SK-N-SH (cell line): ENCODE data around the gene TRIM14. TPM values are rescaled to one million over a fixed set of nuclear protein-coding genes. Genes with fewer than 3 reads are reported as not detected.

ENCODE experiments used
- CTCF ChIA-PET: fragments of 300-600, 350-600 bp; formaldehyde crosslinking; extraction: SDS; loops from one replicate; lab custom pipeline; 2021; lab: Yijun Ruan, JAX
- POLR2A ChIA-PET: fragments of 350-600 bp; sonication (Branson Sonifier 250); formaldehyde crosslinking; extraction: SDS; loops from one replicate; lab custom pipeline; 2020; ENCODE audit warnings: antibody characterized with exemption, inconsistent platforms; lab: Yijun Ruan, JAX
- DNase-seq: peaks from one replicate; pipeline ENCODE4 v3.0.0; 2012
- H2AFZ ChIP-seq: fragments of 200-600 bp; sonication (generic); 2 replicates; pipeline ENCODE4 v1.8.1; 2016; ENCODE audit warnings: antibody characterized with exemption, mild to moderate bottlenecking, low read depth
- H3F3A ChIP-seq: fragments of 200-600 bp; sonication (generic); replicated peaks from 2 replicates; pipeline ENCODE3; 2016; ENCODE audit warnings: antibody characterized with exemption, mild to moderate bottlenecking; ENCODE audit not compliant: insufficient read depth
- H3K27ac ChIP-seq, 2 experiments: fragments of 200-500 bp in 1 of 2; fragments of 200-600 bp in 1 of 2; sonication (Bioruptor generic) in 1 of 2; sonication (generic), shearing (Covaris generic) in 1 of 2; 2 replicates each; pipeline versions ENCODE4 v1.5.1 to v1.6.1; 2014 to 2016; ENCODE audit warnings: low read depth in 2 of 2, inconsistent platforms in 1 of 2, low read length in 1 of 2, mild to moderate bottlenecking in 1 of 2, mixed read lengths in 1 of 2
- H3K27me3 ChIP-seq: fragments of 200-600 bp; sonication (generic), shearing (Covaris generic); 2 replicates; pipeline ENCODE4 v1.6.1; 2016; ENCODE audit warnings: mixed run types; ENCODE audit not compliant: insufficient read depth
- H3K36me3 ChIP-seq, 2 experiments: fragments of 200-500 bp in 1 of 2; fragments of 200-600 bp in 1 of 2; sonication (Bioruptor generic) in 1 of 2; sonication (generic) in 1 of 2; replicated peaks in 1 of 2; 2 replicates each; pipeline versions ENCODE3 to v1.5.1; 2014 to 2016; ENCODE audit warnings: low read length in 1 of 2, mild to moderate bottlenecking in 1 of 2; ENCODE audit not compliant: insufficient read depth in 2 of 2, control insufficient read depth in 1 of 2
- H3K4me1 ChIP-seq, 2 experiments: fragments of 200-500 bp in 1 of 2; fragments of 200-600 bp in 1 of 2; sonication (Bioruptor generic) in 1 of 2; sonication (generic), shearing (Covaris generic) in 1 of 2; 2 replicates each; pipeline versions ENCODE4 v1.5.1 to v1.6.1; 2014 to 2016; ENCODE audit warnings: low read depth in 1 of 2, low read length in 1 of 2, mixed run types in 1 of 2; ENCODE audit not compliant: insufficient read depth in 2 of 2, control insufficient read depth in 1 of 2
- H3K4me2 ChIP-seq: fragments of 200-600 bp; sonication (generic), shearing (Covaris generic); 2 replicates; pipeline ENCODE4 v1.6.1; 2017; ENCODE audit warnings: mixed run types
- H3K4me3 ChIP-seq, 2 experiments: fragments of 200-500 bp in 1 of 2; fragments of 200-600 bp in 1 of 2; sonication (Bioruptor generic) in 1 of 2; sonication (generic), shearing (Covaris generic) in 1 of 2; 2 replicates each; pipeline versions ENCODE4 v1.5.1 to v1.8.1; 2014 to 2016; ENCODE audit warnings: low read depth in 2 of 2, inconsistent platforms in 1 of 2, low read length in 1 of 2, mild to moderate bottlenecking in 1 of 2, mixed read lengths in 1 of 2, moderate library complexity in 1 of 2
- H3K79me2 ChIP-seq: fragments of 200-600 bp; sonication (generic); 2 replicates; pipeline ENCODE4 v1.8.1; 2017; ENCODE audit warnings: mild to moderate bottlenecking; ENCODE audit not compliant: insufficient read depth
- H3K9ac ChIP-seq: fragments of 200-600 bp; sonication (generic); 2 replicates; pipeline ENCODE4 v1.6.1; 2017; ENCODE audit warnings: mixed run types
- H3K9me2 ChIP-seq: fragments of 200-600 bp; sonication (generic); 2 replicates; pipeline ENCODE4 v1.6.1; 2017; ENCODE audit warnings: mixed run types
- H3K9me3 ChIP-seq: fragments of 200-600 bp; sonication (generic); 2 replicates; pipeline ENCODE4 v1.6.1; 2017; ENCODE audit warnings: mixed run types, mild to moderate bottlenecking, moderate library complexity
- H4K20me1 ChIP-seq: fragments of 200-600 bp; sonication (generic); 2 replicates; pipeline ENCODE4 v1.6.1; 2017; ENCODE audit warnings: mild to moderate bottlenecking, mixed run types; ENCODE audit not compliant: insufficient read depth
- CHD2 ChIP-seq: fragments of 150-350 bp; IDR thresholded peaks from 2 replicates; pipeline ENCODE4 v1.6.1; 2018; ENCODE audit warnings: low read length; ENCODE audit not compliant: partially characterized antibody
- EP300 ChIP-seq, 2 experiments: IDR thresholded peaks; 2 replicates each; pipeline versions ENCODE4 v1.4.0 to v1.6.1; 2012; ENCODE audit warnings: borderline replicate concordance in 1 of 2, low read depth in 1 of 2, low read length in 1 of 2
- EZH2phosphoT487 ChIP-seq: fragments of 200-600 bp; sonication (generic); IDR thresholded peaks from 2 replicates; pipeline ENCODE4 v1.6.1; 2017; ENCODE audit warnings: low read depth, mixed run types, mild to moderate bottlenecking, antibody characterized with exemption, moderate library complexity, borderline replicate concordance
- GATA2 ChIP-seq: sonication (generic); formaldehyde crosslinking; IDR thresholded peaks from 2 replicates; pipeline ENCODE4 v1.5.0; 2020; ENCODE audit warnings: mild to moderate bottlenecking, missing genetic modification reagents
- JUND ChIP-seq: IDR thresholded peaks from 2 replicates; pipeline ENCODE4 v1.4.0; 2012
- MEF2A ChIP-seq: IDR thresholded peaks from 2 replicates; pipeline ENCODE4 v1.4.0; 2012; ENCODE audit warnings: low read depth, borderline replicate concordance
- MXI1 ChIP-seq: IDR thresholded peaks from 2 replicates; pipeline ENCODE4 v1.6.1; 2012; ENCODE audit warnings: mild to moderate bottlenecking, low read depth, low read length, improper control_type of control experiment
- NRF1 ChIP-seq: IDR thresholded peaks from 2 replicates; pipeline ENCODE4 v1.6.1; 2012; ENCODE audit warnings: low read depth, mild to moderate bottlenecking, low read length
- RAD21 ChIP-seq: IDR thresholded peaks from 2 replicates; pipeline ENCODE4 v1.6.1; 2012; ENCODE audit warnings: mild to moderate bottlenecking, low read length
- RFX5 ChIP-seq: IDR thresholded peaks from 2 replicates; pipeline ENCODE4 v1.6.1; 2012; ENCODE audit warnings: mild to moderate bottlenecking, improper control_type of control experiment, low read length
- RXRA ChIP-seq: IDR thresholded peaks from 2 replicates; pipeline ENCODE4 v1.4.0; 2012; ENCODE audit warnings: low read depth, mild to moderate bottlenecking, borderline replicate concordance
- SMC3 ChIP-seq: IDR thresholded peaks from 2 replicates; pipeline ENCODE4 v1.6.1; 2012; ENCODE audit warnings: low read depth, low read length, improper control_type of control experiment
- TCF12 ChIP-seq: IDR thresholded peaks from 2 replicates; pipeline ENCODE4 v1.4.0; 2012
- USF1 ChIP-seq: IDR thresholded peaks from 2 replicates; pipeline ENCODE4 v1.4.0; 2012; ENCODE audit warnings: low read depth, borderline replicate concordance
- USF2 ChIP-seq: fragments of 150-350 bp; IDR thresholded peaks from 2 replicates; pipeline ENCODE4 v1.6.1; 2017; ENCODE audit warnings: antibody characterized with exemption, low read length, low read depth, borderline replicate concordance
- YY1 ChIP-seq: IDR thresholded peaks from 2 replicates; pipeline ENCODE4 v1.4.0; 2012; ENCODE audit warnings: low read depth, mild to moderate bottlenecking
- ZBTB33 ChIP-seq: IDR thresholded peaks from 2 replicates; pipeline ENCODE4 v1.4.0; 2012; ENCODE audit warnings: low read depth, borderline replicate concordance
- WGBS: methylation state at CpG from one replicate; pipeline ENCODE4 v1.1.6; 2017; ENCODE audit warnings: low lambda C conversion rate; 5-methylcytosine and 5-hydroxymethylcytosine counted together
- polyA plus RNA-seq, 3 experiments: library from polyadenylated mRNA; depleted of rRNA; stranded (reverse); fragments of >200 nt; gene quantifications; 2 replicates each; pipeline ENCODE4 v1.2.3, GENCODE V29; 2012
- TF ChIP-seq, protein P1 (sequence below): IDR thresholded peaks from 2 replicates; pipeline ENCODE4 v1.6.1; 2012; ENCODE audit warnings: mild to moderate bottlenecking, low read depth, low read length, moderate library complexity
- TF ChIP-seq, protein P2 (sequence below): IDR thresholded peaks from 2 replicates; pipeline ENCODE4; 2012

Gene TRIM14
- polyA plus RNA-seq, 1 of the 3 experiments (the other 2 are of a cell fraction): 15.3 TPM

GRCh38 chr9:98040212-98040611, 78.8 kb downstream of the TRIM14 start:
- H3K27me3 ChIP-seq: no peaks in the 10 kb centered on the region
- no peaks in the 10 kb centered on the region for H3K9me2 ChIP-seq
- no peak for DNase-seq
- H3K36me3 ChIP-seq: no peaks in the 10 kb centered on the region
- no peak overlapping the region for H3K9ac ChIP-seq
- H3K4me1 ChIP-seq: no peaks in the 10 kb centered on the region
- no peaks in the 10 kb centered on the region for H3K79me2 ChIP-seq
- no peak for TF ChIP-seq TCF12
- TF ChIP-seq, protein P1, sequence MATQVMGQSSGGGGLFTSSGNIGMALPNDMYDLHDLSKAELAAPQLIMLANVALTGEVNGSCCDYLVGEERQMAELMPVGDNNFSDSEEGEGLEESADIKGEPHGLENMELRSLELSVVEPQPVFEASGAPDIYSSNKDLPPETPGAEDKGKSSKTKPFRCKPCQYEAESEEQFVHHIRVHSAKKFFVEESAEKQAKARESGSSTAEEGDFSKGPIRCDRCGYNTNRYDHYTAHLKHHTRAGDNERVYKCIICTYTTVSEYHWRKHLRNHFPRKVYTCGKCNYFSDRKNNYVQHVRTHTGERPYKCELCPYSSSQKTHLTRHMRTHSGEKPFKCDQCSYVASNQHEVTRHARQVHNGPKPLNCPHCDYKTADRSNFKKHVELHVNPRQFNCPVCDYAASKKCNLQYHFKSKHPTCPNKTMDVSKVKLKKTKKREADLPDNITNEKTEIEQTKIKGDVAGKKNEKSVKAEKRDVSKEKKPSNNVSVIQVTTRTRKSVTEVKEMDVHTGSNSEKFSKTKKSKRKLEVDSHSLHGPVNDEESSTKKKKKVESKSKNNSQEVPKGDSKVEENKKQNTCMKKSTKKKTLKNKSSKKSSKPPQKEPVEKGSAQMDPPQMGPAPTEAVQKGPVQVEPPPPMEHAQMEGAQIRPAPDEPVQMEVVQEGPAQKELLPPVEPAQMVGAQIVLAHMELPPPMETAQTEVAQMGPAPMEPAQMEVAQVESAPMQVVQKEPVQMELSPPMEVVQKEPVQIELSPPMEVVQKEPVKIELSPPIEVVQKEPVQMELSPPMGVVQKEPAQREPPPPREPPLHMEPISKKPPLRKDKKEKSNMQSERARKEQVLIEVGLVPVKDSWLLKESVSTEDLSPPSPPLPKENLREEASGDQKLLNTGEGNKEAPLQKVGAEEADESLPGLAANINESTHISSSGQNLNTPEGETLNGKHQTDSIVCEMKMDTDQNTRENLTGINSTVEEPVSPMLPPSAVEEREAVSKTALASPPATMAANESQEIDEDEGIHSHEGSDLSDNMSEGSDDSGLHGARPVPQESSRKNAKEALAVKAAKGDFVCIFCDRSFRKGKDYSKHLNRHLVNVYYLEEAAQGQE: no peak
- no peak for TF ChIP-seq EP300 (IDR thresholded peaks at IDR 0.05; ENCODE audit: borderline replicate concordance in 1 of 2, low read depth in 1 of 2, low read length in 1 of 2)
- TF ChIP-seq, protein P2, sequence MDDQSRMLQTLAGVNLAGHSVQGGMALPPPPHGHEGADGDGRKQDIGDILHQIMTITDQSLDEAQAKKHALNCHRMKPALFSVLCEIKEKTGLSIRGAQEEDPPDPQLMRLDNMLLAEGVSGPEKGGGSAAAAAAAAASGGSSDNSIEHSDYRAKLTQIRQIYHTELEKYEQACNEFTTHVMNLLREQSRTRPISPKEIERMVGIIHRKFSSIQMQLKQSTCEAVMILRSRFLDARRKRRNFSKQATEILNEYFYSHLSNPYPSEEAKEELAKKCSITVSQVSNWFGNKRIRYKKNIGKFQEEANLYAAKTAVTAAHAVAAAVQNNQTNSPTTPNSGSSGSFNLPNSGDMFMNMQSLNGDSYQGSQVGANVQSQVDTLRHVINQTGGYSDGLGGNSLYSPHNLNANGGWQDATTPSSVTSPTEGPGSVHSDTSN: no peak
- no peak for TF ChIP-seq CHD2
- TF ChIP-seq ZBTB33: no peak
- TF ChIP-seq YY1: no peak
- CTCF ChIA-PET: interaction anchor here (1.1 to 9.5 kb wide), 2 partner anchors 10 to 118 kb away, joined by 3 to 96 read pairs; partner anchors contain the start of gene TRMO
- H3K9me3 ChIP-seq: no peaks in the 10 kb centered on the region
- no peak overlapping the region for H3K4me2 ChIP-seq
- 82% methylated on average over 6 of the region's 6 CpGs for WGBS
- H3K4me3 ChIP-seq: no peak overlapping the region
- H3F3A ChIP-seq: no peaks in the 10 kb centered on the region
- H3K27ac ChIP-seq: no peak overlapping the region
- no peaks in the 10 kb centered on the region for H4K20me1 ChIP-seq
- POLR2A ChIA-PET: no interaction called here
- H2AFZ ChIP-seq: no peak overlapping the region

DNA sequence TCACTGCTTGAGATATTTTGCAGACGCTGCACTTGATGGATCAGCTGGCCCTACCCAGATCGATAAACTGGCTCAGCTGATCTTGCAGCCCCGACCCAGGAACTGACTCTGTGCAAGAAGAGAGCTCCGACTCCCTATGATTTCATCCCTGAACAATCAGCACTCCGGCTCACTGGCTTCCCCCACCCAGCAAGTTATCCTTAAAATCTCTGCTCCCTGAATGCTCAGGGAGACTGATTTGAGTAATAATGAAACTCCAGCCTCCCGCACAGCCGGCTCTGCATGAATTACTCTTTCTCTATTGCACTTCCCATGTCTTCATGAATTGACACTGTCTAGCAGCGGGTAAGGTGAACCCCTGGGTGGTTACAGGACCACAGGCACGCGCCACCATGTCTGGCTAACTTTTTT, 79.4 kb downstream of the TRIM14 start:
- WGBS: 71% methylated on average over 8 of the region's 10 CpGs
- no peak overlapping the region for H3K4me3 ChIP-seq
- H3K9me2 ChIP-seq: no peaks in the 10 kb centered on the region
- no peaks in the 10 kb centered on the region for H3K79me2 ChIP-seq
- H3K27ac ChIP-seq: no peak overlapping the region
- H4K20me1 ChIP-seq: no peaks in the 10 kb centered on the region
- H3K4me2 ChIP-seq: no peak overlapping the region
- H2AFZ ChIP-seq: no peak overlapping the region
- no peak for DNase-seq
- no peaks in the 10 kb centered on the region for H3F3A ChIP-seq
- H3K27me3 ChIP-seq: no peaks in the 10 kb centered on the region
- CTCF ChIA-PET: interaction anchor here (1.1 to 9.5 kb wide), 2 partner anchors 9 to 117 kb away, joined by 3 to 96 read pairs; partner anchors contain the start of gene TRMO
- no peaks in the 10 kb centered on the region for H3K9me3 ChIP-seq
- POLR2A ChIA-PET: no interaction called here
- peaks cover 0 to under 1% of the 10 kb centered on the region in 2 experiments; a peak in 1 of 4 replicates for H3K4me1 ChIP-seq
- no peaks in the 10 kb centered on the region for H3K36me3 ChIP-seq
- H3K9ac ChIP-seq: no peak overlapping the region
- TF ChIP-seq YY1 (no peak), CHD2 (no peak), RFX5 (no peak), RXRA (no peak), USF2 (no peak), NRF1 (no peak), SMC3 (no peak), MXI1 (no peak), RAD21 (no peak), MEF2A (no peak), EP300 (IDR thresholded peaks at IDR 0.05; ENCODE audit: borderline replicate concordance in 1 of 2, low read depth in 1 of 2, low read length in 1 of 2) (no peak), EZH2phosphoT487 (no peak), USF1 (no peak), GATA2 (CRISPR knock-in tag) (no peak), JUND (no peak)
